SK-N-SH (cell line): ENCODE results near the gene CHFR. TPM values are rescaled to one million over a fixed set of nuclear protein-coding genes. Genes with fewer than 3 reads are reported as not detected.
A peak's percentile ranks its signal among the peaks of the same experiment; 100 is the strongest.

Experiments used
- CTCF ChIA-PET: fragments of 300-600, 350-600 bp; formaldehyde crosslinking; extraction: SDS; loops from one replicate; lab custom pipeline; 2021; lab: Yijun Ruan, JAX
- POLR2A ChIA-PET: fragments of 350-600 bp; sonication (Branson Sonifier 250); formaldehyde crosslinking; extraction: SDS; loops from one replicate; lab custom pipeline; 2020; ENCODE audit warnings: antibody characterized with exemption, inconsistent platforms; lab: Yijun Ruan, JAX
- DNase-seq: peaks from one replicate; pipeline ENCODE4 v3.0.0; 2012
- H2AFZ ChIP-seq: fragments of 200-600 bp; sonication (generic); 2 replicates; pipeline ENCODE4 v1.8.1; 2016; ENCODE audit warnings: antibody characterized with exemption, mild to moderate bottlenecking, low read depth
- H3F3A ChIP-seq: fragments of 200-600 bp; sonication (generic); replicated peaks from 2 replicates; pipeline ENCODE3; 2016; ENCODE audit warnings: antibody characterized with exemption, mild to moderate bottlenecking; ENCODE audit not compliant: insufficient read depth
- H3K27ac ChIP-seq, 2 experiments: fragments of 200-500 bp in 1 of 2; fragments of 200-600 bp in 1 of 2; sonication (Bioruptor generic) in 1 of 2; sonication (generic), shearing (Covaris generic) in 1 of 2; 2 replicates each; pipeline versions ENCODE4 v1.5.1 to v1.6.1; 2014 to 2016; ENCODE audit warnings: low read depth in 2 of 2, inconsistent platforms in 1 of 2, low read length in 1 of 2, mild to moderate bottlenecking in 1 of 2, mixed read lengths in 1 of 2
- H3K27me3 ChIP-seq: fragments of 200-600 bp; sonication (generic), shearing (Covaris generic); 2 replicates; pipeline ENCODE4 v1.6.1; 2016; ENCODE audit warnings: mixed run types; ENCODE audit not compliant: insufficient read depth
- H3K36me3 ChIP-seq, 2 experiments: fragments of 200-500 bp in 1 of 2; fragments of 200-600 bp in 1 of 2; sonication (Bioruptor generic) in 1 of 2; sonication (generic) in 1 of 2; replicated peaks in 1 of 2; 2 replicates each; pipeline versions ENCODE3 to v1.5.1; 2014 to 2016; ENCODE audit warnings: low read length in 1 of 2, mild to moderate bottlenecking in 1 of 2; ENCODE audit not compliant: insufficient read depth in 2 of 2, control insufficient read depth in 1 of 2
- H3K4me1 ChIP-seq, 2 experiments: fragments of 200-500 bp in 1 of 2; fragments of 200-600 bp in 1 of 2; sonication (Bioruptor generic) in 1 of 2; sonication (generic), shearing (Covaris generic) in 1 of 2; 2 replicates each; pipeline versions ENCODE4 v1.5.1 to v1.6.1; 2014 to 2016; ENCODE audit warnings: low read depth in 1 of 2, low read length in 1 of 2, mixed run types in 1 of 2; ENCODE audit not compliant: insufficient read depth in 2 of 2, control insufficient read depth in 1 of 2
- H3K4me2 ChIP-seq: fragments of 200-600 bp; sonication (generic), shearing (Covaris generic); 2 replicates; pipeline ENCODE4 v1.6.1; 2017; ENCODE audit warnings: mixed run types
- H3K4me3 ChIP-seq, 2 experiments: fragments of 200-500 bp in 1 of 2; fragments of 200-600 bp in 1 of 2; sonication (Bioruptor generic) in 1 of 2; sonication (generic), shearing (Covaris generic) in 1 of 2; 2 replicates each; pipeline versions ENCODE4 v1.5.1 to v1.8.1; 2014 to 2016; ENCODE audit warnings: low read depth in 2 of 2, inconsistent platforms in 1 of 2, low read length in 1 of 2, mild to moderate bottlenecking in 1 of 2, mixed read lengths in 1 of 2, moderate library complexity in 1 of 2
- H3K79me2 ChIP-seq: fragments of 200-600 bp; sonication (generic); 2 replicates; pipeline ENCODE4 v1.8.1; 2017; ENCODE audit warnings: mild to moderate bottlenecking; ENCODE audit not compliant: insufficient read depth
- H3K9ac ChIP-seq: fragments of 200-600 bp; sonication (generic); 2 replicates; pipeline ENCODE4 v1.6.1; 2017; ENCODE audit warnings: mixed run types
- H3K9me2 ChIP-seq: fragments of 200-600 bp; sonication (generic); 2 replicates; pipeline ENCODE4 v1.6.1; 2017; ENCODE audit warnings: mixed run types
- H3K9me3 ChIP-seq: fragments of 200-600 bp; sonication (generic); 2 replicates; pipeline ENCODE4 v1.6.1; 2017; ENCODE audit warnings: mixed run types, mild to moderate bottlenecking, moderate library complexity
- H4K20me1 ChIP-seq: fragments of 200-600 bp; sonication (generic); 2 replicates; pipeline ENCODE4 v1.6.1; 2017; ENCODE audit warnings: mild to moderate bottlenecking, mixed run types; ENCODE audit not compliant: insufficient read depth
- EP300 ChIP-seq, 2 experiments: IDR thresholded peaks; 2 replicates each; pipeline versions ENCODE4 v1.4.0 to v1.6.1; 2012; ENCODE audit warnings: borderline replicate concordance in 1 of 2, low read depth in 1 of 2, low read length in 1 of 2
- FOSL2 ChIP-seq: IDR thresholded peaks from 2 replicates; pipeline ENCODE4 v1.4.0; 2012; ENCODE audit warnings: low read depth, mild to moderate bottlenecking, moderate library complexity, borderline replicate concordance
- JUND ChIP-seq: IDR thresholded peaks from 2 replicates; pipeline ENCODE4 v1.4.0; 2012
- NFIC ChIP-seq: IDR thresholded peaks from 2 replicates; pipeline ENCODE4 v1.4.0; 2012; ENCODE audit warnings: borderline replicate concordance
- RCOR1 ChIP-seq: fragments of 150-350 bp; IDR thresholded peaks from 2 replicates; pipeline ENCODE4 v1.6.1; 2017; ENCODE audit warnings: antibody characterized with exemption, low read length
- RXRA ChIP-seq: IDR thresholded peaks from 2 replicates; pipeline ENCODE4 v1.4.0; 2012; ENCODE audit warnings: low read depth, mild to moderate bottlenecking, borderline replicate concordance
- TAF1 ChIP-seq: IDR thresholded peaks from 2 replicates; pipeline ENCODE4 v1.6.1; 2012; ENCODE audit warnings: low read depth, mild to moderate bottlenecking, low read length, moderate library complexity, borderline replicate concordance
- YY1 ChIP-seq: IDR thresholded peaks from 2 replicates; pipeline ENCODE4 v1.4.0; 2012; ENCODE audit warnings: low read depth, mild to moderate bottlenecking
- WGBS: methylation state at CpG from one replicate; pipeline ENCODE4 v1.1.6; 2017; ENCODE audit warnings: low lambda C conversion rate; 5-methylcytosine and 5-hydroxymethylcytosine counted together
- polyA plus RNA-seq, 3 experiments: library from polyadenylated mRNA; depleted of rRNA; stranded (reverse); fragments of >200 nt; gene quantifications; 2 replicates each; pipeline ENCODE4 v1.2.3, GENCODE V29; 2012
- TF ChIP-seq, protein P1 (sequence below): fragments of 200-600 bp; sonication (generic); IDR thresholded peaks from 2 replicates; pipeline ENCODE4 v1.6.1; 2017; ENCODE audit warnings: antibody characterized with exemption, mild to moderate bottlenecking, moderate library complexity
- TF ChIP-seq, protein P2 (sequence below): IDR thresholded peaks from 2 replicates; pipeline ENCODE4 v1.4.0; 2012; ENCODE audit warnings: low read depth, borderline replicate concordance
- TF ChIP-seq, protein P3 (sequence below): fragments of 150-350 bp; IDR thresholded peaks from 2 replicates; pipeline ENCODE4 v1.6.1; 2016; ENCODE audit warnings: mild to moderate bottlenecking, low read depth, low read length

Gene CHFR
- polyA plus RNA-seq, 1 of the 3 experiments (the other 2 are of a cell fraction): 31.6 TPM

DNA sequence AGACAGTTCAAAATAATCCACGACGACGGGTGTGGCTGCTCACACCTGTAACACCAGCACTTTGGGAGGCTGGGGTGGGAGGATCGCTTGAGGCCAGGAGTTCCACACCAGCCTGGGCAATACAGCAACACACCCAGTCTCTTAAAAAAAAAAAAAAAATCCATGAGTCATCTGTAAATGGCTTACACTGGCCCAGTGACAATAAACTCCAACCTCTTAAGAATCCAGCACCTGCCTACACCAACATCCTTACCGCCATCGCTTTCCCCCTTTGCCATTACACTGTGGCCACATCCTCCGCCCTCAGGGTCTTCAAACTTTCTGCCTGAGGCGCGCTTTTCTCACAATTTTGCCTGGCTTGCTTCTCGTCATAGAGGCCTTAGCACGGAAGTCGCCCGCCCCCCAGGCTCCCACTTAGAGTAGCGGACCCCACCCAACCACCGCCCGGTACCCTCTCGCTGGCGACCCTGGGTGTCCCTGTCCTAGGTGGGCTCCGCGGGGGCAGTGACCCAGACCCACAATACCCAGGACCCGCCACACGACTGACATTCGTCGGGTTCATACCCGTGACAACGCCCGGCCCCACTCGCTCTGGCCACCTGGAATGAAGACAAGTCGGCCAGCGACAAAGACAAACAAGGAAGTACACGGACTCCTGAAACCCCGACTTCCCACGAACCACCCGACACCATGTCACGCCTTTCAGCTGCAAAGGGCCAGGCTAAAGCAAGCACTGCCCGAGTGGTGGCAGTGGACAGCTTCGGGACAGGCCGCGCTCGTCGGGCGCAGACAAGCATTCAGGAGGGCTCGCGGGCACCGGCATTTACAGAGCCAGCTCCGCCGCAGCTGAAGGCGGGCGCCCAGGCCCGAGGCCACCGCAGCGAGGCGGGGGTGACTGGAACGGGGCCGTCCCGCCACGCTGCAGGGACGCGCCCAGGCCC lies 59.4 kb downstream of the CHFR start:
- no peak overlapping the region for H2AFZ ChIP-seq

More for the DNA sequence above, 59.4 kb downstream of the CHFR start:
- Histone ChIP-seq H3K4me2 (peak overlapping the region; percentile 87), H3K9ac (peak overlapping the region; percentile 92), H3K27ac (peak overlapping the region; percentile 95 to 98), H3K9me3 (no peaks in the 10 kb centered on the region), H3F3A (peaks cover 4% of the 10 kb centered on the region), H3K4me1 (peaks cover 8 to 15% of the 10 kb centered on the region in 2 experiments; a peak in 2 of 4 replicates), H3K27me3 (no peaks in the 10 kb centered on the region), H3K36me3 (peaks cover 37 to 40% of the 10 kb centered on the region in 2 experiments), H3K79me2 (peaks cover 55% of the 10 kb centered on the region), H4K20me1 (peaks cover 42% of the 10 kb centered on the region), H3K9me2 (no peaks in the 10 kb centered on the region), H3K4me3 (peak overlapping the region; percentile 91 to 94)
- ChIA-PET POLR2A (interaction anchor here (0.9 kb wide), 1 partner anchor 66 kb away, joined by 3 read pairs; no protein-coding TSS in a partner anchor), CTCF (no interaction called here)
- 16% methylated on average over 18 of the region's 59 CpGs for WGBS
- no peak for DNase-seq
- TF ChIP-seq RCOR1 (no peak), YY1 (0 out of 2 replicates have a peak, but pooled peaks have one; percentile 32), FOSL2 (peak; percentile 53), NFIC (no peak), RXRA (no peak), JUND (peak; percentile 57), TAF1 (no peak), EP300 (IDR thresholded peaks at IDR 0.05; ENCODE audit: borderline replicate concordance in 1 of 2, low read depth in 1 of 2, low read length in 1 of 2) (no peak)
- TF ChIP-seq, protein P1, sequence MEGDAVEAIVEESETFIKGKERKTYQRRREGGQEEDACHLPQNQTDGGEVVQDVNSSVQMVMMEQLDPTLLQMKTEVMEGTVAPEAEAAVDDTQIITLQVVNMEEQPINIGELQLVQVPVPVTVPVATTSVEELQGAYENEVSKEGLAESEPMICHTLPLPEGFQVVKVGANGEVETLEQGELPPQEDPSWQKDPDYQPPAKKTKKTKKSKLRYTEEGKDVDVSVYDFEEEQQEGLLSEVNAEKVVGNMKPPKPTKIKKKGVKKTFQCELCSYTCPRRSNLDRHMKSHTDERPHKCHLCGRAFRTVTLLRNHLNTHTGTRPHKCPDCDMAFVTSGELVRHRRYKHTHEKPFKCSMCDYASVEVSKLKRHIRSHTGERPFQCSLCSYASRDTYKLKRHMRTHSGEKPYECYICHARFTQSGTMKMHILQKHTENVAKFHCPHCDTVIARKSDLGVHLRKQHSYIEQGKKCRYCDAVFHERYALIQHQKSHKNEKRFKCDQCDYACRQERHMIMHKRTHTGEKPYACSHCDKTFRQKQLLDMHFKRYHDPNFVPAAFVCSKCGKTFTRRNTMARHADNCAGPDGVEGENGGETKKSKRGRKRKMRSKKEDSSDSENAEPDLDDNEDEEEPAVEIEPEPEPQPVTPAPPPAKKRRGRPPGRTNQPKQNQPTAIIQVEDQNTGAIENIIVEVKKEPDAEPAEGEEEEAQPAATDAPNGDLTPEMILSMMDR: no peak
- TF ChIP-seq, protein P2, sequence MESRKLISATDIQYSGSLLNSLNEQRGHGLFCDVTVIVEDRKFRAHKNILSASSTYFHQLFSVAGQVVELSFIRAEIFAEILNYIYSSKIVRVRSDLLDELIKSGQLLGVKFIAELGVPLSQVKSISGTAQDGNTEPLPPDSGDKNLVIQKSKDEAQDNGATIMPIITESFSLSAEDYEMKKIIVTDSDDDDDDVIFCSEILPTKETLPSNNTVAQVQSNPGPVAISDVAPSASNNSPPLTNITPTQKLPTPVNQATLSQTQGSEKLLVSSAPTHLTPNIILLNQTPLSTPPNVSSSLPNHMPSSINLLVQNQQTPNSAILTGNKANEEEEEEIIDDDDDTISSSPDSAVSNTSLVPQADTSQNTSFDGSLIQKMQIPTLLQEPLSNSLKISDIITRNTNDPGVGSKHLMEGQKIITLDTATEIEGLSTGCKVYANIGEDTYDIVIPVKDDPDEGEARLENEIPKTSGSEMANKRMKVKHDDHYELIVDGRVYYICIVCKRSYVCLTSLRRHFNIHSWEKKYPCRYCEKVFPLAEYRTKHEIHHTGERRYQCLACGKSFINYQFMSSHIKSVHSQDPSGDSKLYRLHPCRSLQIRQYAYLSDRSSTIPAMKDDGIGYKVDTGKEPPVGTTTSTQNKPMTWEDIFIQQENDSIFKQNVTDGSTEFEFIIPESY: no peak
- TF ChIP-seq, protein P3, sequence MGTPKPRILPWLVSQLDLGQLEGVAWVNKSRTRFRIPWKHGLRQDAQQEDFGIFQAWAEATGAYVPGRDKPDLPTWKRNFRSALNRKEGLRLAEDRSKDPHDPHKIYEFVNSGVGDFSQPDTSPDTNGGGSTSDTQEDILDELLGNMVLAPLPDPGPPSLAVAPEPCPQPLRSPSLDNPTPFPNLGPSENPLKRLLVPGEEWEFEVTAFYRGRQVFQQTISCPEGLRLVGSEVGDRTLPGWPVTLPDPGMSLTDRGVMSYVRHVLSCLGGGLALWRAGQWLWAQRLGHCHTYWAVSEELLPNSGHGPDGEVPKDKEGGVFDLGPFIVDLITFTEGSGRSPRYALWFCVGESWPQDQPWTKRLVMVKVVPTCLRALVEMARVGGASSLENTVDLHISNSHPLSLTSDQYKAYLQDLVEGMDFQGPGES: no peak
